ENCODE measurements around the gene GALNT16. TPM values are rescaled to one million over a fixed set of nuclear protein-coding genes. Genes with fewer than 3 reads are reported as not detected.

Gene GALNT16
- total RNA-seq, 2 donors from 2014 or later, result 0.05 to 0.21 TPM

DNA sequence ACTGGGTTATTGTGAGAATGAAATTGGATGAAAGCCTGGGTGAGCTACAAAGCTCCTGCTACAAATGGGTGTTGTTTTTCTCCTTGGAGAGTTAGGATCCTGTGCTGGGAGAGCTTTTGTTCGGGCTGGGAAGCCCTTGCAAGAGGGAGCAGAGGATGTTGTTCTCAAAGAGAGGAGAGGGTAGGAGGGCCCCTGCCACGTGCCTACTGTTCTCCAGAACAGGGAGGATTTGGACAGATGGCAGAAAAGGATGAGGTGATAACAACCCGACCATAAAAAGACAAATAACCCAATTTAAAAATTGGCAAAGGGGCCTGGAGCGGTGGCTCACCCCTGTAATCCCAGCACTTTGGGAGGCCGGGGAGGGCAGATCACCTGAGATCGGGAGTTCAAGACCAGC, 68.8 kb downstream of the GALNT16 start:
- Mint-ChIP-seq H3K4me1 (ENCODE audit: low read depth) (no peaks in the 10 kb centered on the region), H3K9me3 (no peaks in the 10 kb centered on the region), H3K27me3 (ENCODE audit: low read depth) (no peaks in the 10 kb centered on the region), H3K36me3 (ENCODE audit: insufficient read depth in 2 of 2) (no peaks in the 10 kb centered on the region), H3K27ac (no peak overlapping the region), H3K4me3 (no peak overlapping the region)
- DNase-seq (no peak), ATAC-seq (replicated peaks in 1 of 2) (no peak)

DNA sequence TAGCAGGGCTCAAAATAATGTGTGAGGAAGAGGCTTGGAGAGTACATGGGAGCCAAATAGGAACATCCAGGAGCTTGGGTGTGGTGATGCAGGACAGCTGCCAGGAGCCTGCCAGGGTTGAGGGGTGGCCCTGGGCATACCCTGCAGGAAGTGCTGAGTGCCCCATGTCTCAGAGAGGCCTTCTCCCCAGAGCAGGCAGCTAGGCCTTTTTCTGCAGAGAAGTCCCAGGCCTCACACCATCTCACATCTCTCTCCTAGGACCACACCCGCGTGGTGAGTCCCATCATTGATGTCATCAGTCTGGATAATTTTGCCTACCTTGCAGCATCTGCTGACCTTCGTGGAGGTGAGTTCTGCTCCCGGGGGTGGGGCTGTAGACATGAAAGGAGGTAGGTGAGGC, 71.2 kb downstream of the GALNT16 start:
- DNase-seq, result no peak
- H3K9me3 Mint-ChIP-seq, result no peaks in the 10 kb centered on the region
- no peaks in the 10 kb centered on the region for H3K27me3 Mint-ChIP-seq (ENCODE audit: low read depth)
- no peak overlapping the region for H3K27ac Mint-ChIP-seq
- no peaks in the 10 kb centered on the region for H3K36me3 Mint-ChIP-seq (ENCODE audit: insufficient read depth in 2 of 2)
- ATAC-seq (replicated peaks in 1 of 2), result no peak
- no peak overlapping the region for H3K4me3 Mint-ChIP-seq
- peaks cover 11% of the 10 kb centered on the region for H3K4me1 Mint-ChIP-seq (ENCODE audit: low read depth)

DNA sequence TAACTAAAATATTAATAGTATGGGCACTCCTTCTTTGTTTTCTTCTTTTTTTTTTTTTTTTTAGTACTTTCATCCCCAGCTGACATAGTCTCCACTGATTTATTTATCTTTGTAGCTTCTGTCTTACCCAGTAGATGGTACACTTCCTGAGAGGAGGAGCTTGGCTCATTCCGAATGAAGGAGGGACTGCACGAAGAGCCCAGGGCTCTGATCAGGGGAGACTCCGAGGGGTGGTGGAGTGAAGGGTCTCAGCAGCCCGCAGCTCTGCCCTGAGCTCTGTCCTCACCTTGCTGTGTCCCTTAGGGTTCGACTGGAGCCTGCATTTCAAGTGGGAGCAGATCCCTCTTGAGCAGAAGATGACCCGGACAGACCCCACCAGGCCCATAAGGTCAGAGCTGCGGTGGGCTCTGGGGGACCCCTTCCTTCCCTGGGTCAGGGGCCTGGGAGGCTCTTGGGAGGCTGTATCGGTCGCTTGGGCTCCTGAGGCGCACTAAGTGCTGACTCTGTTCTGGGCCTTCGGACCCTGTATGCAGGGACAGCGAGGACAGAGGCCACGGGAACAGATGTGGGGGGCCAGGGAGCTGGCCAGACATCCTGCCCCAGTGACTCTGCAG, 72.9 kb downstream of the GALNT16 start:
- H3K27ac Mint-ChIP-seq, result no peak overlapping the region
- H3K27me3 Mint-ChIP-seq (ENCODE audit: low read depth), result no peaks in the 10 kb centered on the region
- no peaks in the 10 kb centered on the region for H3K9me3 Mint-ChIP-seq
- no peak overlapping the region for H3K4me3 Mint-ChIP-seq
- H3K4me1 Mint-ChIP-seq (ENCODE audit: low read depth), result peaks cover 15% of the 10 kb centered on the region
- ATAC-seq (replicated peaks in 1 of 2), result no peak
- H3K36me3 Mint-ChIP-seq (ENCODE audit: insufficient read depth in 2 of 2), result no peaks in the 10 kb centered on the region
- DNase-seq, result no peak

DNA sequence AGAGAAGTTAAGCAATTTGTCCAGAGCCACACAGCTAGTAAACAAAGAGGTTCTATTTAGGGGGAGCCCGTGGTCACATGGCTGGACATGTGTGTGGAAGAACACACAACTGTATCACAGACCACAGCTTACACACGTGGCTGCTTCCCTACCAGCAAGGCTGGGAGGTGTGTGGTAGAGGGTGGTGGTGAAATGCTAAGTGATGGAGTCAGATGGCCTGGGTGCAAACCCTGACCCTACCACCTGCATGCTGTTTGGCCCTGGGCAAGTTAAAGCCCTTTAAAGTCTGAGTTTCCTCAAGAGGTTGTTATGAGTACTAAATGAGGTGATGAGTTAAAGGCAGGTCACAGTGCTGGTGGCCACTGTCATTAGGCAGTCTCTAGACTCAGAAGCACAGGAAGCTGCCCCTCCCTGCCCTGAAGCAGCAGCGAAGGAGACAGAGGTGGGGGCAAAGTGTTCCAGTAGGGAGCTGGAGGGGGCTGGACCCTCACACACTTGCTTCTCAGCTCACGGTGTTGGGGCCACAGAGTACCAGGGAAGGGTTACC, 73.9 kb downstream of the GALNT16 start:
- H3K4me1 Mint-ChIP-seq (ENCODE audit: low read depth), result peaks cover 15% of the 10 kb centered on the region
- ATAC-seq (replicated peaks in 1 of 2), result peak; percentile 40 to 43

DNA sequence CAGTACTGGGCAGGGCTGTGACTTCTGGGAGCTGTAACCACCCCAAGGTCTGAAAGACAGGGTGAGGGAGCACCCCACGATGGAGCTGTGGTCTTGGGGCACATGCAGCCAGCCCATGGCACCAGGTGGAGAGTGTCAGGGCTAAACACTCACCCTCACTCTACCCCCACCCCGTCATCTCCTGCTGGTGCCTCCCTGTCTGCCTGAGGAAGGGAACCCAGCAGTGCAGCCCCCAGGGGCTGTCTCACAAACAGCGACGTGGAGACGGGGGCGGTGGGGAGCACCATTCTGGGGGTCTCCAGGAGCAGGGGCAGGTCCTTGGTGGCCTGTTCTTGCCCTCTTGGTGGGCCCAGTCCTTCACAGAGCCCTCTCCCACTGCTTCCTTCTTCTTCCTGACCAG, 74.6 kb downstream of the GALNT16 start:
- H3K27me3 Mint-ChIP-seq (ENCODE audit: low read depth), result no peaks in the 10 kb centered on the region
- no peak overlapping the region for H3K4me3 Mint-ChIP-seq
- H3K27ac Mint-ChIP-seq, result no peak overlapping the region
- H3K36me3 Mint-ChIP-seq (ENCODE audit: insufficient read depth in 2 of 2), result no peaks in the 10 kb centered on the region
- no peaks in the 10 kb centered on the region for H3K9me3 Mint-ChIP-seq
- ATAC-seq (replicated peaks in 1 of 2), result no peak
- DNase-seq, result no peak
- H3K4me1 Mint-ChIP-seq (ENCODE audit: low read depth), result peaks cover 15% of the 10 kb centered on the region

More for the DNA sequence above, 73.9 kb downstream of the GALNT16 start:
- no peaks in the 10 kb centered on the region for H3K36me3 Mint-ChIP-seq (ENCODE audit: insufficient read depth in 2 of 2)
- H3K9me3 Mint-ChIP-seq, result no peaks in the 10 kb centered on the region
- no peaks in the 10 kb centered on the region for H3K27me3 Mint-ChIP-seq (ENCODE audit: low read depth)
- H3K27ac Mint-ChIP-seq, result no peak overlapping the region
- H3K4me3 Mint-ChIP-seq, result no peak overlapping the region
- DNase-seq, result no peak

DNA sequence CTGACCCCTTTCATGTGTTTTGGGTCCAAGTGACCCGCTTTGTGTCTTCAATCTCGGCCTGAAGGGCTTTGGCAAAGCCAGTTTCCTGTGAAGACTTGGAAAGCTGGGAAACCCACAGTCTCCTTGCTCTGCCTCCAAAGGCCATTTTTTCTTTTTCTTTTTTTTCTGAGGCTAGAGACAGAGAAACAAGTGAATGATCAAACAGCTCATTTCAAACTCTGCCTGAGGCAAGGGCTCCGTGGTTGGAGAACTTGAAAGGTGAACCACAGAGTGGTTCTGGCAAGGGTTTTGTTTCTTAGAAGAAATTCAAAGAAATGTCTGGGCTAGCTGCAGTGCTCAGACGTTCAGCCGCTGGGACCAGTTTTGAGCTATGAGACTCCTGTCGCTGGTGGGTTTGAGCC, 75.4 kb downstream of the GALNT16 start:
- Mint-ChIP-seq H3K4me3 (no peak overlapping the region), H3K27me3 (ENCODE audit: low read depth) (no peaks in the 10 kb centered on the region), H3K27ac (no peak overlapping the region), H3K9me3 (no peaks in the 10 kb centered on the region), H3K36me3 (ENCODE audit: insufficient read depth in 2 of 2) (no peaks in the 10 kb centered on the region), H3K4me1 (ENCODE audit: low read depth) (peaks cover 15% of the 10 kb centered on the region)
- DNase-seq (peak in 1 of 2 donors; percentile 14), ATAC-seq (replicated peaks in 1 of 2) (peak; percentile 39 to 73)

DNA sequence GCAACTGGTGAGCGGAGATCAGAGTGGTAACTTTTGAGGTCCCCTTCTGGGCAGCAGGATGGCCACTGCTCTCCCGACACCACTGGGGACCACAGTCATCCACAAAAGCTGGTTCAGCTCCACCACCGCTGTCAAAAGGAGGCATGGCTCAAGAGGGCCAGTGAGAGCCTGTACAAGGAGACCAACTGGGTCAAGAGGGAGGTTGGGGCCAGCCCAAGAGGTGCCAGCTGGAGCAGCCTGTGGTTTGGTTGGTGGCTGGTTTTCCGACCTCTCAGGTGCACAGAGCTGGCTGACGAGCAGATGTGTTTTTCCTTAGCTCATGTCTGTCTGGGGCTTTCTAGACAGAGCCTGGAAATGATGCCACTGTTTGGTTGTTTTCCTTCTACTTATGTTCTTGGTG, 78.0 kb downstream of the GALNT16 start:
- H3K4me3 Mint-ChIP-seq, result no peak overlapping the region
- no peaks in the 10 kb centered on the region for H3K9me3 Mint-ChIP-seq
- DNase-seq (no peak), ATAC-seq (replicated peaks in 1 of 2) (no peak)
- H3K27me3 Mint-ChIP-seq (ENCODE audit: low read depth), result peaks cover 11% of the 10 kb centered on the region
- no peaks in the 10 kb centered on the region for H3K36me3 Mint-ChIP-seq (ENCODE audit: insufficient read depth in 2 of 2)
- no peak overlapping the region for H3K27ac Mint-ChIP-seq
- H3K4me1 Mint-ChIP-seq (ENCODE audit: low read depth), result peaks cover 15% of the 10 kb centered on the region

DNA sequence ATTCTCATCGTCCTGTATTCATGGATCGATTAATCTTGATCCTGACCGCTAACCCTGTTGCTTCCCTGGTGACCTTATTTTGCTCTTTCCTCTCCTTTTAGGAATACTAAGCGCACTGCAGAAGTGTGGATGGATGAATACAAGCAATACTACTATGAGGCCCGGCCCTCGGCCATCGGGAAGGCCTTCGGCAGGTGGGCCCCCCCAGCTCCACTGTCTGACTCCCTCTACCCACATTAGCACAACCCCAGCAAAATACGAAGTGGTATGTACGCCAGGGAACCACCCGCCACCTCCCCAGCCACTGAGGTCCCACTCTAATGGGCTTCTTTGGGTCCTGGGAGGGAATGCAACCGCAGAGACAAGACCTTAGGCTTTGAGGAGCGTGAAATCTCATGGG, 79.5 kb downstream of the GALNT16 start:
- Mint-ChIP-seq H3K4me3 (no peak overlapping the region), H3K27ac (no peak overlapping the region), H3K9me3 (no peaks in the 10 kb centered on the region), H3K27me3 (ENCODE audit: low read depth) (peaks cover 14% of the 10 kb centered on the region), H3K36me3 (ENCODE audit: insufficient read depth in 2 of 2) (no peaks in the 10 kb centered on the region), H3K4me1 (ENCODE audit: low read depth) (peaks cover 15% of the 10 kb centered on the region)
- ATAC-seq (replicated peaks in 1 of 2) (no peak), DNase-seq (no peak)

DNA sequence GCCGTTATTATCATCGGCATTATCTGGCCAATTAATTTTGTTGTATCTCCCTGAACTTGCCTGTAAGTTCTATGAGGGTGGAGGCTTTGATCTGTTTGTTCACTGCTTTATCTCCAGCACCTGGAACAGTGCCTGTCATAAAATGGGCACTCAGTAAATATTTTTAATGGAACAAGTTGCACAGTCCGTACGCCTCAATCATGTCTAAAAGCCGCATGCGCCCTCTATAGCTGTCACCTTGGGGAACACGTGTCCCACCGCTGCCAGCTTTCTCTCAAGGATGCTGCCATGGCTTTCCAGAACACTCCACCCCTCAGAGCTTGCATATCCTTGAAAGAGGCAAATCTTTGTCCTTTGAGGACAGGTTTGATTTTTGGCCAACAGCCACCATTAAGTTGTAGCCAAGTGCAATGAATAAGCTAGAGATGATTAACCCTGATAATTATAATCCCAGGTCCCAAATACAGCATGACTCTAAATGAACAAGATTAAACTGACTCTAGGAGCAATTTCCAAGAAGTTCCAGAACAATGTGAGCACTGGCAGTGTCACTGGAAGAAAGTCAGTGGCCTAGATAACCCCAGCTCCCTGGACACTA, 83.1 kb downstream of the GALNT16 start:
- H3K4me3 Mint-ChIP-seq, result no peak overlapping the region

DNA sequence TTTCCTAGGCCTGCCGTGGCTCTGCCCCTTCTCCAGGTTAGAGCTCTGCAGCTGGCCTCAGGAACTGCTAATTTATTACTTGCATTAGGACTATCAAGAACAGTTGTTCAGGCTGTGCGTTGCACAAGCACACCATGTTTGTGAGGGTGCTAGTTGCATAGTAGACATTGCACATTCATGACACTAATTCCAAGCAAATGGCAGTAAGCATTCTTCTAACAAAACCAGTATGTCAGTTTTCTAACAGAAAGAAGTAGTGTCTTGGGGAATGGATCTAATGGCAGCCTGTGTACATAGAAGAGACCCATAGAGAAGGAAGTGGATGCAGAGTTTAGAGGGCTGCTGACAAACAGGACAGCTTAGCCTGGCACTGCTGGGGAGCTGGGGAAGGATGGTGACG, 84.2 kb downstream of the GALNT16 start:
- Mint-ChIP-seq H3K27me3 (ENCODE audit: low read depth) (peaks cover 31% of the 10 kb centered on the region), H3K27ac (no peak overlapping the region), H3K4me1 (ENCODE audit: low read depth) (no peaks in the 10 kb centered on the region), H3K9me3 (no peaks in the 10 kb centered on the region), H3K4me3 (no peak overlapping the region), H3K36me3 (ENCODE audit: insufficient read depth in 2 of 2) (no peaks in the 10 kb centered on the region)
- no peak for DNase-seq
- ATAC-seq (replicated peaks in 1 of 2), result no peak

More for the DNA sequence above, 83.1 kb downstream of the GALNT16 start:
- Mint-ChIP-seq H3K27me3 (ENCODE audit: low read depth) (peaks cover 28% of the 10 kb centered on the region), H3K27ac (no peak overlapping the region), H3K9me3 (no peaks in the 10 kb centered on the region), H3K36me3 (ENCODE audit: insufficient read depth in 2 of 2) (no peaks in the 10 kb centered on the region), H3K4me1 (ENCODE audit: low read depth) (no peaks in the 10 kb centered on the region)
- ATAC-seq (replicated peaks in 1 of 2) (no peak), DNase-seq (no peak)

DNA sequence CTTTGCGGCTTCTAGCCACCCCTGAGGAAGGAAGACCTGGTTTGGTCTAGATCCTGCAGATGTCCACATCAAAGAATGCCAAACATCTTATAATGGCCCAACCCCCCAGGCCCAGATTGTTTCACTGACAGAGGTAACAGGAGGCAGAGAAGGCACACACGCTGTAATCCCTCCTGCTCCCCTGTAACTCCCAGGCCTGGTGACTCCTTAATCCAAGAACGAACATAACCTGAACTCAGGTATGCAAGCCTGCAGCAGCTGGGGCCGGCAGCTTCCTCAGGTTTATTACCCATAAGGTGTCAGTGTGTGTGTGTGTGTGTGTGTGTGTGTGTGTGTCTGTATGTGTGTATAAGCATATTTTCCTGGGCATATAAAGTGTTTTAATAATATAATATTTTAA, 85.4 kb downstream of the GALNT16 start:
- Mint-ChIP-seq H3K4me1 (ENCODE audit: low read depth) (no peaks in the 10 kb centered on the region), H3K4me3 (no peak overlapping the region), H3K9me3 (no peaks in the 10 kb centered on the region), H3K27ac (no peak overlapping the region), H3K36me3 (ENCODE audit: insufficient read depth in 2 of 2) (no peaks in the 10 kb centered on the region), H3K27me3 (ENCODE audit: low read depth) (peaks cover 31% of the 10 kb centered on the region)
- ATAC-seq (replicated peaks in 1 of 2) (no peak), DNase-seq (no peak)

DNA sequence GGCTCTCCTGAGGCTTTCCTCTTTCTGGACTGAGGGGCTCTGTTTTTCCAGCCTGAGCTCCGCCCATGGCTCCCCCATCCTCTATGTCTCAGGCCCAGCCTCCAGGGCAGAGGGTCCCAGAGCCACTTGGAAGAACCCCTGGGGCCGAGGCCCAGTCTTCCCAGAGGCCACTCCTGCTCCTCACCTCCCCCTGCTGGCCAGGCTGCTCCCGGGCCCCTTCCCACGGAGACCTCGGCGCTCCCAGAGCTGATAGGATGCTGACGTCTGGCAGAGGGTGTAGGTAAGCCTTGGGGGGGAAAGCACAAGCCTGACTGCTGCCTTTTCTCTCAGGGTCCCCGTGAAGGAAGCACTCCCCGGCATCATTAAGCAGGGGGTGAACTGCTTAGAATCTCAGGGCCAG, 86.8 kb downstream of the GALNT16 start:
- Mint-ChIP-seq H3K4me3 (no peak overlapping the region), H3K27me3 (ENCODE audit: low read depth) (peaks cover 23% of the 10 kb centered on the region), H3K36me3 (ENCODE audit: insufficient read depth in 2 of 2) (no peaks in the 10 kb centered on the region), H3K4me1 (ENCODE audit: low read depth) (no peaks in the 10 kb centered on the region), H3K27ac (no peak overlapping the region), H3K9me3 (no peaks in the 10 kb centered on the region)
- ATAC-seq (replicated peaks in 1 of 2), result no peak
- peak; percentile 15 to 16 for DNase-seq

DNA sequence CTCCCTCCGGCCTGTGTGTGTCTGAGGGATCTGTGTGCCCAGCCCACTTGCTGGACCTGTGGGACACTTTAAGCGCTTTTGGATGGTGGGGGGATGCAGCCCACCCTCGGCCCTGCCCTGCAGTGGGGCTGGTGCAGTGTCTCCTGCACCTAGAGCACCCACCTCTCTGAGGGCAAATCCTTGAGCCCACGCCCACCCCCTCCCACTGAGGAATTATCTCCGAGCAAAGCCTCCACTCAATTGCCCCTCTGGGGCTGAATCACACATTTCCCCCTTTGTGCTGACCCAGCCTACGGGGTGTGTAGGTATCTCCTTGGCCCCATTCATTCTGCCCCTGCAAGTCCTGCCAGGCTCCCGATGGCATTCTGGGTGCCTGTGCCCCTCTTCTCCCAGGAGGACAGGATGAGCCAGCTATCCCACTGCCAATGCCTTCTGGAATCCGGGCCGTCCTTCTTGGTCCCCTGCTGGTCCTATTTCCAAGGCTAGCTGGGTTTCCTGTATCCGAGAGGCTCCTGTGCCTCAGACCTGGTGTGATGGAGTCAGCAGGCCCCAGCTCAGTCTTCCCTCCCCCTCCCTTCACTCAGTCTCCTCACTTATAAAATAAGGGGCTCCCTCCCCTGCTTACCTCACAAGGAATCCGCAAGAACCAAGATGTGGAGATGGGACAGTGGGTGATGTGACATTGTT, 89.3 kb downstream of the GALNT16 start:
- DNase-seq, result no peak
- no peak for ATAC-seq (replicated peaks in 1 of 2)
- H3K9me3 Mint-ChIP-seq, result no peaks in the 10 kb centered on the region
- H3K27ac Mint-ChIP-seq, result no peak overlapping the region
- no peaks in the 10 kb centered on the region for H3K36me3 Mint-ChIP-seq (ENCODE audit: insufficient read depth in 2 of 2)
- peaks cover 6% of the 10 kb centered on the region for H3K4me1 Mint-ChIP-seq (ENCODE audit: low read depth)
- peaks cover 17% of the 10 kb centered on the region for H3K27me3 Mint-ChIP-seq (ENCODE audit: low read depth)
- no peak overlapping the region for H3K4me3 Mint-ChIP-seq

All from activated T-cell treated with anti-CD3 and anti-CD28 coated beads, Interleukin-2, amount 50 U/mL, for 72 hours (primary cell).